GM23248 (cell line): ENCODE measurements around the gene ZYG11B.

ENCODE experiments used
- EZH2 ChIP-seq: fragments of 200-600 bp; sonication (generic); IDR thresholded peaks from 2 replicates; pipeline ENCODE4 v1.6.1; 2018; ENCODE audit warnings: antibody characterized with exemption, mild to moderate bottlenecking; ENCODE audit not compliant: insufficient read depth, poor library complexity, severe bottlenecking
- EZH2phosphoT487 ChIP-seq: fragments of 200-600 bp; sonication (generic); IDR thresholded peaks from 2 replicates; pipeline ENCODE4 v1.6.1; 2018; ENCODE audit warnings: antibody characterized with exemption, moderate library complexity, mild to moderate bottlenecking, low read depth; ENCODE audit not compliant: insufficient read depth

DNA sequence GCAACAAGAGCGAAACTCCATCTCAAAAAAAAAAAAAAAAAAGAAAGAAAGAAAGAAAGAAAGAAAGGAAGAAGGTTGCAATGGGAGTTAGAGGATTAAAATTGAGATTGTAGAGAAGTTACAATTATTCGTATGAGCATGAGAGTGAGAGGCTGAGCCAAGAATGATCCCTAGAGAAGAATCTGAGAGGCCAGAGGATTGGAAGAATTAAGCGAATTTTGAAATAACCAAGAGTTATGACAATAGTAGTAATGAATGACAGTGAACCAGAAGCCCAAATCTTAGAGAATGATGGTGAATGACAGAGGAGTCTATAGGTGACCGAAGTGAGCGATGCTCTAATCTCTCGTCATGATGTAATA, 369 bp upstream of the ZYG11B start:
- no peak for TF ChIP-seq EZH2
- TF ChIP-seq EZH2phosphoT487, result no peak
